ENCODE results near the gene GAS6. TPM values are rescaled to one million over a fixed set of nuclear protein-coding genes. Genes with fewer than 3 reads are reported as not detected.

GAS6 gene
- total RNA-seq, 1 donor = 33.3 TPM

GRCh38 chr13:113813070-113813748 is 50.7 kb downstream of the GAS6 start:
- H3K4me3 ChIP-seq (ENCODE audit: low read depth, low read length) = no peak overlapping the region
- TF ChIP-seq CTCF (IDR thresholded peaks at IDR 0.05; ENCODE audit: insufficient read depth, low read length) = no peak

GRCh38 chr13:113812178-113813040 is 51.5 kb downstream of the GAS6 start:
- no peak for TF ChIP-seq CTCF (IDR thresholded peaks at IDR 0.05; ENCODE audit: insufficient read depth, low read length)
- no peak overlapping the region for H3K4me3 ChIP-seq (ENCODE audit: low read depth, low read length)
- no peak for DNase-seq (ENCODE audit: low read depth)

More at GRCh38 chr13:113813070-113813748, 50.7 kb downstream of the GAS6 start:
- DNase-seq (ENCODE audit: low read depth) = no peak

- no peak for DNase-seq (ENCODE audit: low read depth)
- TF ChIP-seq CTCF (IDR thresholded peaks at IDR 0.05; ENCODE audit: insufficient read depth, low read length) = no peak
- no peak overlapping the region for H3K4me3 ChIP-seq (ENCODE audit: low read depth, low read length)
Measured at GRCh38 chr13:113811081-113811928, 52.6 kb downstream of the GAS6 start.

GRCh38 chr13:113810640-113811039 is 53.2 kb downstream of the GAS6 start:
- no peak for TF ChIP-seq CTCF (IDR thresholded peaks at IDR 0.05; ENCODE audit: insufficient read depth, low read length)
- H3K4me3 ChIP-seq (ENCODE audit: low read depth, low read length) = no peak overlapping the region
- no peak for DNase-seq (ENCODE audit: low read depth)

GRCh38 chr13:113809934-113810333 is 53.9 kb downstream of the GAS6 start:
- TF ChIP-seq CTCF (IDR thresholded peaks at IDR 0.05; ENCODE audit: insufficient read depth, low read length) = no peak
- H3K4me3 ChIP-seq (ENCODE audit: low read depth, low read length) = no peak overlapping the region
- no peak for DNase-seq (ENCODE audit: low read depth)

GRCh38 chr13:113808058-113808834 is 55.6 kb downstream of the GAS6 start:
- no peak for DNase-seq (ENCODE audit: low read depth)
- TF ChIP-seq CTCF (IDR thresholded peaks at IDR 0.05; ENCODE audit: insufficient read depth, low read length) = no peak
- H3K4me3 ChIP-seq (ENCODE audit: low read depth, low read length) = no peak overlapping the region
